Measurements from ENCODE around the gene DDX39B. TPM values are rescaled to one million over a fixed set of nuclear protein-coding genes. Genes with fewer than 3 reads are reported as not detected.

Gene DDX39B
- total and polyA plus RNA-seq, 9 of the 15 experiments (the other 6 are each of a cell fraction or from before 2014, with no cell fraction given), result 479 to 869 (median 592) TPM

- TF ChIP-seq IRF1 (CRISPR knock-in tag; IDR thresholded peaks at IDR 0.05; ENCODE audit: borderline replicate concordance) (no peak), LEF1 (IDR thresholded peaks at IDR 0.05) (peak; percentile 70), PRMT5 (CRISPR knock-in tag; IDR thresholded peaks at IDR 0.05) (no peak), E2F6 (IDR thresholded peaks at IDR 0.05; ENCODE audit: borderline replicate concordance in 1 of 2, extremely low read depth in 1 of 2, insufficient read depth in 1 of 2, insufficient read length in 1 of 2, low read depth in 1 of 2, low read length in 1 of 2, poor library complexity in 1 of 2, severe bottlenecking in 1 of 2) (peak; percentile 95 to 97), ZFPM2 (CRISPR knock-in tag; IDR thresholded peaks at IDR 0.05) (no peak), SAFB (IDR thresholded peaks at IDR 0.05; ENCODE audit: borderline replicate concordance, low read depth, low read length) (peak; percentile 84; the same call in 1 of the 2 replicates), PTRF (tag; IDR thresholded peaks at IDR 0.05) (no peak), MIER1 (IDR thresholded peaks at IDR 0.05; ENCODE audit: low read depth) (no peak; the same call in 1 of the 2 replicates), FIP1L1 (IDR thresholded peaks at IDR 0.05; ENCODE audit: low read depth, low read length, poor library complexity, severe bottlenecking) (no peak), ELF1 (tag; IDR thresholded peaks at IDR 0.05) (peak; percentile 98), ZNF354B (CRISPR knock-in tag; IDR thresholded peaks at IDR 0.05) (peak; percentile 67), CSDE1 (IDR thresholded peaks at IDR 0.05) (peak; percentile 61 to 91), ZNF253 (CRISPR knock-in tag; conservative IDR thresholded peaks at IDR 0.05) (no peak), SAP30 (IDR thresholded peaks at IDR 0.05; ENCODE audit: borderline replicate concordance, insufficient read depth, low read depth, low read length, poor library complexity, severe bottlenecking) (peak; percentile 53), CHD1 (IDR thresholded peaks at IDR 0.05; ENCODE audit: low read length) (peak; percentile 34), TCF7 (IDR thresholded peaks at IDR 0.05; ENCODE audit: borderline replicate concordance) (no peak; the same call in 1 of the 2 replicates), MTF1 (CRISPR knock-in tag; IDR thresholded peaks at IDR 0.05; ENCODE audit: borderline replicate concordance) (peak; percentile 41; the same call in 1 of the 2 replicates), ETS2 (tag; IDR thresholded peaks at IDR 0.05; ENCODE audit: borderline replicate concordance, poor library complexity, severe bottlenecking) (no peak), ZNF280A (IDR thresholded peaks at IDR 0.05; ENCODE audit: low read depth, partially characterized antibody) (no peak), ZNF668 (CRISPR knock-in tag; IDR thresholded peaks at IDR 0.05) (no peak), CBX5 (IDR thresholded peaks at IDR 0.05; ENCODE audit: borderline replicate concordance, low read depth) (no peak), RB1 (IDR thresholded peaks at IDR 0.05; ENCODE audit: low read depth) (peak; percentile 95; the same call in 1 of the 2 replicates)
- TF ChIP-seq, protein P1, sequence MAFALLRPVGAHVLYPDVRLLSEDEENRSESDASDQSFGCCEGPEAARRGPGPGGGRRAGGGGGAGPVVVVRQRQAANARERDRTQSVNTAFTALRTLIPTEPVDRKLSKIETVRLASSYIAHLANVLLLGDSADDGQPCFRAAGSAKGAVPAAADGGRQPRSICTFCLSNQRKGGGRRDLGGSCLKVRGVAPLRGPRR (CRISPR knock-in tag; IDR thresholded peaks at IDR 0.05), result peak; percentile 67
Observed at GRCh38 chr6:31541658-31542521, at the start of gene DDX39B (continued).
